PC-3 (cell line): Measurements from ENCODE around the gene EHMT1.

ENCODE experiments used
- EZH2 ChIP-seq: fragments of 300-600 bp; sonication (generic); IDR thresholded peaks from one replicate; pipeline ENCODE4 v1.6.1; 2017; ENCODE audit warnings: antibody characterized with exemption, mild to moderate bottlenecking, low read length; ENCODE audit not compliant: unreplicated experiment
- TF ChIP-seq, protein P1 (sequence below): fragments of 300-600 bp; sonication (generic); conservative IDR thresholded peaks from 2 replicates; pipeline ENCODE4 v1.5.1; 2017; ENCODE audit warnings: antibody characterized with exemption, low read depth, mild to moderate bottlenecking, low read length

- TF ChIP-seq, protein P1, sequence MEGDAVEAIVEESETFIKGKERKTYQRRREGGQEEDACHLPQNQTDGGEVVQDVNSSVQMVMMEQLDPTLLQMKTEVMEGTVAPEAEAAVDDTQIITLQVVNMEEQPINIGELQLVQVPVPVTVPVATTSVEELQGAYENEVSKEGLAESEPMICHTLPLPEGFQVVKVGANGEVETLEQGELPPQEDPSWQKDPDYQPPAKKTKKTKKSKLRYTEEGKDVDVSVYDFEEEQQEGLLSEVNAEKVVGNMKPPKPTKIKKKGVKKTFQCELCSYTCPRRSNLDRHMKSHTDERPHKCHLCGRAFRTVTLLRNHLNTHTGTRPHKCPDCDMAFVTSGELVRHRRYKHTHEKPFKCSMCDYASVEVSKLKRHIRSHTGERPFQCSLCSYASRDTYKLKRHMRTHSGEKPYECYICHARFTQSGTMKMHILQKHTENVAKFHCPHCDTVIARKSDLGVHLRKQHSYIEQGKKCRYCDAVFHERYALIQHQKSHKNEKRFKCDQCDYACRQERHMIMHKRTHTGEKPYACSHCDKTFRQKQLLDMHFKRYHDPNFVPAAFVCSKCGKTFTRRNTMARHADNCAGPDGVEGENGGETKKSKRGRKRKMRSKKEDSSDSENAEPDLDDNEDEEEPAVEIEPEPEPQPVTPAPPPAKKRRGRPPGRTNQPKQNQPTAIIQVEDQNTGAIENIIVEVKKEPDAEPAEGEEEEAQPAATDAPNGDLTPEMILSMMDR: no peak
- no peak for TF ChIP-seq EZH2
Measured at GRCh38 chr9:137731216-137731946, 112.6 kb downstream of the EHMT1 start.
